ENCODE results near the gene PTTG1. TPM values are rescaled to one million over a fixed set of nuclear protein-coding genes. Genes with fewer than 3 reads are reported as not detected.
A peak's percentile ranks its signal among the peaks of the same experiment; 100 is the strongest.

The PTTG1 gene
- total RNA-seq, result 100 to 1,000 TPM in 1 of 2 donors, 10 to 100 TPM in 1; 37.0 to 104 TPM

DNA sequence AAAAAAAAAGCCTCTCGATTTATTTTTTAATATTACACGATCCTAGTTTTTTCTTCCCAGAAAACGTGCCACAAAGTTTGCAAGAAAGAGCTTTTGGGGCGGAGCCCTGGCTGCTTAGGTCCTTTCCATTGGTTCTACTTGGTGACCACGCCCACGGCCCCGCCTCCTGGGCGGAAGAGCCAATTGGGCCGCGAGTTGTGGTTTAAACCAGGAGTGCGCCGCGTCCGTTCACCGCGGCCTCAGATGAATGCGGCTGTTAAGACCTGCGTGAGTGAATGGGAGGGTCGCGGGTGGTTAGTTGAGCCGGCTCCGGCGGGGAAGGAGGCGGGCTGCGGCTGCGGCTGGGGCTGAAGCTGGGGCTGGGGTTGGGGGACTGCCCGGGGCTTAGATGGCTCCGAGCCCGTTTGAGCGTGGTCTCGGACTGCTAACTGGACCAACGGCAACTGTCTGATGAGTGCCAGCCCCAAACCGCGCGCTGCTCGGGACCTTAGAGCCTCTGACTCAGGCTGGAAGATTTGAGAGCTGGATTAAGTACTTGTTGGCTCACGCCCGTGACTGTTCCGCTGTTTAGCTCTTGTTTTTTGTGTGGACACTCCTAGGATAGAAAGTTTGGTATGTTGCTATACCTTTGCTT, at the start of gene PTTG1:
Gene PTTG1, plus strand, starts transcription at position 231 of the 634 bp plus-strand sequence. CDS start 458 bp downstream, outside the sequence.
- H3K4me1 ChIP-seq, result peaks cover 7% of the 10 kb centered on the region
- no peaks in the 10 kb centered on the region for H3K36me3 ChIP-seq
- TF ChIP-seq, protein P1, sequence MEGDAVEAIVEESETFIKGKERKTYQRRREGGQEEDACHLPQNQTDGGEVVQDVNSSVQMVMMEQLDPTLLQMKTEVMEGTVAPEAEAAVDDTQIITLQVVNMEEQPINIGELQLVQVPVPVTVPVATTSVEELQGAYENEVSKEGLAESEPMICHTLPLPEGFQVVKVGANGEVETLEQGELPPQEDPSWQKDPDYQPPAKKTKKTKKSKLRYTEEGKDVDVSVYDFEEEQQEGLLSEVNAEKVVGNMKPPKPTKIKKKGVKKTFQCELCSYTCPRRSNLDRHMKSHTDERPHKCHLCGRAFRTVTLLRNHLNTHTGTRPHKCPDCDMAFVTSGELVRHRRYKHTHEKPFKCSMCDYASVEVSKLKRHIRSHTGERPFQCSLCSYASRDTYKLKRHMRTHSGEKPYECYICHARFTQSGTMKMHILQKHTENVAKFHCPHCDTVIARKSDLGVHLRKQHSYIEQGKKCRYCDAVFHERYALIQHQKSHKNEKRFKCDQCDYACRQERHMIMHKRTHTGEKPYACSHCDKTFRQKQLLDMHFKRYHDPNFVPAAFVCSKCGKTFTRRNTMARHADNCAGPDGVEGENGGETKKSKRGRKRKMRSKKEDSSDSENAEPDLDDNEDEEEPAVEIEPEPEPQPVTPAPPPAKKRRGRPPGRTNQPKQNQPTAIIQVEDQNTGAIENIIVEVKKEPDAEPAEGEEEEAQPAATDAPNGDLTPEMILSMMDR (IDR thresholded peaks at IDR 0.05), result no peak
- intact Hi-C loops (cut with DNase I), result no loop called here
- H3K27ac ChIP-seq, result peak within 1 kb of the TSS; percentile 48
- peak; percentile 98 for DNase-seq
- peak within 1 kb of the TSS; percentile 80 for H3K4me3 ChIP-seq
- no peaks in the 10 kb centered on the region for H3K9me3 ChIP-seq
- H3K9ac ChIP-seq (ENCODE audit: low read depth in 2 of 2, low read length in 2 of 2), result peak within 1 kb of the TSS in 1 of 2 donors; percentile 76
- H3K27me3 ChIP-seq, result no peaks in the 10 kb centered on the region

DNA sequence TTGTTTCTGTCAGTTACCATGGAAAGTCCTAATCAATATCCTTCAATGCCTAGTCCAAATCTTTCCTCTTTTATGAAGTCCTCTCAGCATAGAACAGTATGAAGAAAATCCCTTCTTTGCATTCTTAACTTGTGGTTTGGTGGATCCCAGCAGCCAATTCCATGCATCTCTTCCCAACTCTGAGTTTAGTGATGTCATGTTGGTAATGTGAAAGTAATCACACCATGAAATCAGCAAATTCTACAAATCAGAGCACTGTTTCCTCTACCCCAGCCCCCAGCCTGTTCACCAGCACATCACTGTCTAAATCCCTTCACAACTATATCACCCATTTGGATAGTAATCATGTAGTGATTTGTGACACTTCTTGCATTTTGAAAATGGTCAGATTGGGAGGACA, 46.5 kb upstream of the PTTG1 start:
- no peak for DNase-seq
- TF ChIP-seq, protein P1 (IDR thresholded peaks at IDR 0.05), result no peak
- Histone ChIP-seq H3K9me3 (no peaks in the 10 kb centered on the region), H3K9ac (ENCODE audit: low read depth in 2 of 2, low read length in 2 of 2) (no peak overlapping the region), H3K27ac (no peak overlapping the region), H3K4me1 (no peaks in the 10 kb centered on the region), H3K27me3 (no peaks in the 10 kb centered on the region), H3K36me3 (no peaks in the 10 kb centered on the region), H3K4me3 (no peak overlapping the region)
- intact Hi-C loops (cut with DNase I), result no loop called here

DNA sequence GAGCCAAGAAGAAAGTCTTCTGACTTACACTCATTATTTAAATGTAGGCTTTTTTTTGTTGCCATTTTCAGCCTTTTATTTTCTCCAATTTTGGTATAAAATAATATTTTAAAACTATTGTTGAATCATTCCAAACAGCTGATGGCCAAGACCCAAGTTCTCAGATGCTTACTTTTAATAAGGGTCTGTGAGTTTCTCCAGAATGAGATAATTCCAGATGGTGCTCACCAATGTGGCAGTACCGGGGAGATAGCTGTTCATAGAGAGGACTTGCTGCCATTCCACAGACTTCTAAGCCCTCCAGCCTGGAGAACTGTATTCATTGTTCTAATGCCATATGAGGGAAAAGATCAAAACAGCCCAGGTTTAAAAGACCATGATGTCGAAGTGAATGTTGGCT, 46.0 kb upstream of the PTTG1 start:
- no peak overlapping the region for H3K27ac ChIP-seq
- no peak for DNase-seq
- no peak overlapping the region for H3K9ac ChIP-seq (ENCODE audit: low read depth in 2 of 2, low read length in 2 of 2)
- H3K36me3 ChIP-seq, result no peaks in the 10 kb centered on the region
- no peaks in the 10 kb centered on the region for H3K4me1 ChIP-seq
- intact Hi-C loops (cut with DNase I), result no loop called here
- no peaks in the 10 kb centered on the region for H3K27me3 ChIP-seq
- no peaks in the 10 kb centered on the region for H3K9me3 ChIP-seq
- H3K4me3 ChIP-seq, result no peak overlapping the region
- TF ChIP-seq, protein P1 (IDR thresholded peaks at IDR 0.05), result no peak

DNA sequence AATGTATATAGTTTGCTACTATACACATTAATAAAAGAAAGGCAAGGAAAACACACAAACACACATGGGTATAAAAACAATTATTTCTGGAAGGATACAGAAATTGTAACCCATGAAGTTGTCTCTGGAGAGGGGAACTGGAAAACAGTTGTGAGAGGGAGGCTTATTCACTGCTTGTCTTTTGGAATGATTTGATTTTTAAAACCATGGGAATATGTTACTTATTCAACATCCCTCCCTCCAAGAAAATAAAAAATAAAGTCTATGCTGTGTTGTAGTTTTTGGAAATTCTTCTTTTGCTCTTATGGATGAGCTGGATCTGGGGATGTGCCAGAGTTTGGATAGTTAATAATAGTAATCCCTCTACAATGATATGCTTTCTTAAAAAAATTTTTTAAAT, 45.2 kb upstream of the PTTG1 start:
- Histone ChIP-seq H3K27ac (no peak overlapping the region), H3K9me3 (no peaks in the 10 kb centered on the region), H3K36me3 (no peaks in the 10 kb centered on the region), H3K4me1 (no peaks in the 10 kb centered on the region), H3K9ac (ENCODE audit: low read depth in 2 of 2, low read length in 2 of 2) (no peak overlapping the region), H3K27me3 (no peaks in the 10 kb centered on the region), H3K4me3 (no peak overlapping the region)
- intact Hi-C loops (cut with DNase I), result no loop called here
- TF ChIP-seq, protein P1 (IDR thresholded peaks at IDR 0.05), result no peak
- DNase-seq, result no peak

DNA sequence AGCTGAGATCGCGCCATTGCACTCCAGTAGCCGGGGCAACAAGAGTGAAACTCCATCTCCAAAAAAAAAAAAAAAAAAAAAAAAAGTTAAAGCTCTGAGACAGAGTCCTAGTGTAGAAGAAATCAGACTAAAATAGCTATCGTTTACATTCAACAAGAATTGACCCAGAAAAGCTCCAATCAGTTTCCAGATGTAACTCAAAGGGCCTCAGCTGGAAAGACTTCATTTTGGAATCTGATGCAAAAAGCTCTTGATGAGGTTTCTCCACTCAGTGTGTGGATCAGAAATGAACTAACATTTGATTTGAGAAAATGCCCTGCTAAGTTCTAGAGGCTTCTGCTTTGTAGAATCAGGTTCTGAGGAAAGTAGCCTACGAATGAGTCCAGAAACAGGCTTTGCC, 44.0 kb upstream of the PTTG1 start:
- no peak overlapping the region for H3K9ac ChIP-seq (ENCODE audit: low read depth in 2 of 2, low read length in 2 of 2)
- no peak overlapping the region for H3K4me3 ChIP-seq
- no peak overlapping the region for H3K27ac ChIP-seq
- H3K4me1 ChIP-seq, result no peaks in the 10 kb centered on the region
- no peaks in the 10 kb centered on the region for H3K27me3 ChIP-seq
- DNase-seq, result no peak
- TF ChIP-seq, protein P1 (IDR thresholded peaks at IDR 0.05), result no peak
- H3K9me3 ChIP-seq, result no peaks in the 10 kb centered on the region
- no peaks in the 10 kb centered on the region for H3K36me3 ChIP-seq
- intact Hi-C loops (cut with DNase I), result no loop called here

All from colonic mucosa (tissue), 4 donors.